GM21576 (cell line): ENCODE data around the gene MRPL2.
"Not testable (repeated sequence)": the region's sequence is repeated elsewhere in the genome, so short reads cannot be mapped to it uniquely, and the experiment has no call there.

Experiments used
- ATAC-seq: cut with Tn5 transposase; IDR thresholded peaks from one replicate; pipeline ENCODE4 v1.9.1; 2021; ENCODE audit warnings: mild to moderate bottlenecking, moderate library complexity; ENCODE audit not compliant: unreplicated experiment

The MRPL2 gene

DNA sequence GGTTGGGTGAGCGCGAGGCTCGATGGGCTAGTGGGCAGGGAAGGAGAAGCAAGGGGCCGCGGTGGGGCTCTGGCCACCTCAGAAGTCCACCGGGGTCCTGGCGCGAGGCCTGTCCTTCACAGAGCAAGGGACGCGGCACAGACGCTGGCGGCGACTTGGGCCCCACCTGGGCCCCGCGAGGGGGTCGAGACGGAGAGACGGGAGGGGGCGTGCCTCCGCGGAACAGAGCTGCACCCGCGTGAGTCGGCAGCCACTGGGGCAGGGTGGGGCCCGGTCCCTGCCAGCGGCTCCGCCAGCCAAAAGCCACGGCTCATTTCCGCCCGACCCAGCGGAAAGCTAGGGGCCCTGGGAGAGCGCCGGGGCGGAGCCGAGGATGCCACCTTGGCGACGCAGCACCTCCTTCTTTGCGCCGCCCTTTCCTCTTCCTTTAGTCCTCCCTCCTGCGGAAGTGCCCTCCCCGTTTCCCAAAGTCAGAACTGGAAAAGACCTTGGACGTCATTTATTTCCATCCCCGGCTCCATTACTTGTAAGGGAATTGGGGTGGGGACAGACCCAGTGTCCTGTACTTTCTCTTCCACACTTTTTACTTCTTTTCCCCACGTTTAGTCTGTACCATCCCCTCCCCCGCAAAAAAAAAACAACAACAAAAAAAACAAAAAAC is 5.6 kb downstream of the MRPL2 start, which contains the start of gene CUL7:
Gene CUL7 (minus strand): TSS at position 307 of the 661 bp plus-strand sequence. CDS start 1,063 bp downstream, outside the sequence.
- peak; percentile 83 for ATAC-seq

DNA sequence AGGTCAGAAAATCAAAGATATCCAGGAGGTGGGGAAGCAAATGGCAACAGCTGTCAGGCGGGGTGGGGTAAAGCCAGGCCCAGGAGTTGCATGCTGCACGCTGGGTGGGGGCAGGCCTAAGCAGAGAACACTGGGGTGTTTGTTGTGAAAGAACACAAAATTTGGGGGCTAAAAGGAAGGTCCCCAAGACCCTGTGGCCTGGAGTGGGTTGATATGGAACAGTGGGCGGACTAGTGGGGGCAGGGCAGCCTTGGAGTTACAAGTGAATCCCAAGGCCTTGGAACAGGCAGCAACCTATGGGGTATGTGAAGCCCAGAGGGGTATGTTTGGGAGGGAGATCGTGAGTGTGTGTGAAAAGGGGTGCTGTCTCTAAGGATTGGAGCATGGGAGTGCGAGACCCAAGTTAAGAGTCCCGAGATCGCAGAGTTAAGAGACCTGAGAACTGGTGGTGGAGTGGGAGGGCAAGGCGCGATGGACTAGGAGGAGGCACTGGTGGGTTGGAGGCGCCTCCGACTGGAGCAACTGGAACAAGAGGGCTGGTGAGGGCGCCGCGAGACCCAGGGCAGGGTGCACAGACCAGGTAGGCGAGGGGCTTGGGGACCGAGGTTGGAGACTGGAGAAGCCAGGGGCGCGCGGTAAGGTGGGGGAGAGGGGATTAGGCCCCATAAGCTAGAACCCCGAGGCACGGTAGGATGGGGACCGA is 6.2 kb downstream of the MRPL2 start:
- peak; percentile 10 for ATAC-seq

DNA sequence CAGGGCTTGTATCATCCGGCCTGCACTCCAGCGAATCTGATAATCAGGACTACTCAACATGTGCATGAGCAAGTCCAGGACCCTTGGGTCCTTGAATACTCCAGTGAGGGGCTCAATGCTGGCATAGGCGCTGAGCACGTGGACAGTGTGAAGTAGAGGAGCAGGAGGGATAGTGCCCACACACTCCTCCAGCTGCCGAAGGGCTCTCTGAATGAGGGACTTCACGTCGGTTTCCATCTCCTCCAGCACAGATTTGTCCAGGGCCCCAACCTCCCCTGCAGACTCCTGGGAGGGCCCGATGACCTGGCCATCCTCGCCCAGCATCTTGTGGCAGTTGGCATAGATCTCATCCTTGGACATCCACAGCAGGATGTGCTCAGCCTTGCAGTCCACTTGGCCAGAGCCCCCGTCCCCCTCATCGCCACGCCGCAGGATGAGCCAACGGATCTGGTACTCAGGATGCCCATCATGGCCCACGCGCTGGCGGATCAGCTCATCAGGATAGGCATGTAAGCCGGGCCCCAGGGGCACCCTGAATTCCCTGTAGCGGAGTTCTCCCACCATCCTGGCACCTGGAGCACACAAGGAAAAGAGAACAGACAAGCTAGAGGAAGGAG is 6.9 kb downstream of the MRPL2 start:
- ATAC-seq: no peak

DNA sequence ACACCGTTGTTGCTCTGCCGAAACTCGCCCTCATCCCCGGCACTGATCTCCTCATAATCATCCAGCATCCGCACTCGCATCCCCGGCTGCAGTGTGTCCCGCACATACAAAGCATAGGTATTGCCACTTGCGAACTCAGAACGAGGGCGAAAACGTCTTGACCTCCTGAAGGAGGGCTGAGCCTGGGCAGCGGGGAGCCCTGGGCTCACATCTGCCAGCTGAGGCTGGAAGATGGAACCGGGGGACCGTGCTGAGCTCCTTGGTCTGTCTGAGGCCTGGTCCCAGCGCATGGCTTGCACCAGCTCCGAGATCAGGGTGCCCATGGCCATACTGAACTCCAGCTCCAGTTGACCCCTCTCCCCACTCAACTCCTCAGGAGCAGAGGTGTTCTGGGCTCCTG is 8.3 kb downstream of the MRPL2 start:
- no peak for ATAC-seq

DNA sequence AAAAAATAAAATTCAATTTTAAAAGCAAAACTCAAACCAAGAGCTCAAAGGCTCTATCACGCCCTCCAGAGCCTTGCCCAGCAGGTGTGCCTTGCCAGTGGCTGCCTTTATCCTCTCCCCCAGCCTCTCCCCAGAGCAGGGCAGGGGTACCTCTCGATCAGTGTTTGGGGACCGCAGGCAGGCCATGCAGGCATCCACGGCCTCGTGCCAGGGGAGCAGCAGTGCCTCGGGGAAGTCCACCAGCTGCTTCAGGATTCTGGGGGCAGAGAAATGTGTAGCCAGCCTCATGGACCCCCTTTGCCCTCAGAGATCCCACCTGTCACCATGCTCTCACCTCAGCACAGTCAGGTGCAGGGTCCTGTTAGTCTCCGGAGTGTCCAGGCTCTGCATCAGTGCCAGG is 11.2 kb downstream of the MRPL2 start:
- ATAC-seq: no peak

DNA sequence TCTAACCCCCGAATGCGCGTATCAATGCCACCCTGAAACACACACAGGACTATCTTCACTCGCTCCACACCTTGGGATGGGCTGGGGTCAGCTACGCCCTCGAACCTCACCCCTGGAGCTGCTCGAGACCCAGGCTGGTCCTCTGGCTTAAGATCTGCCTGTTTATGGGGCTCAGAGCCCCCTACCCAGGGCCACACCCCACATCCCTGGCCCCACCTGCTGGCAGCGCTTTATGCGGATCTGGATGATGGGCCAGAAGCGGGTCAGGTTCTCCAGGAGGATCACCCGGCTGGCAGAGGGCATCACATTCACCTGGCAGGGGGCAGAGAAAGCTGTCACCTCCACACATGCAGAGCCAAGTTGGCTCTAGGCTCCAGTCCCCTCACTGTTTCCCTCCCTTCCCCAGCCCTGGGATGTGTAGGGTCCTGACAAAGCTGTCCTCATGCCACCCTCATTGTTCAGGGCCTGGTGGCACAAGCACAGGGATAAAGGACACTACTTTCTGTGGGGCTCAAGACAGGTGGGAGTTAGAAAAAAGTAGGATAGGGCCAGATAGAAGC is 13.8 kb downstream of the MRPL2 start:
- no peak for ATAC-seq

DNA sequence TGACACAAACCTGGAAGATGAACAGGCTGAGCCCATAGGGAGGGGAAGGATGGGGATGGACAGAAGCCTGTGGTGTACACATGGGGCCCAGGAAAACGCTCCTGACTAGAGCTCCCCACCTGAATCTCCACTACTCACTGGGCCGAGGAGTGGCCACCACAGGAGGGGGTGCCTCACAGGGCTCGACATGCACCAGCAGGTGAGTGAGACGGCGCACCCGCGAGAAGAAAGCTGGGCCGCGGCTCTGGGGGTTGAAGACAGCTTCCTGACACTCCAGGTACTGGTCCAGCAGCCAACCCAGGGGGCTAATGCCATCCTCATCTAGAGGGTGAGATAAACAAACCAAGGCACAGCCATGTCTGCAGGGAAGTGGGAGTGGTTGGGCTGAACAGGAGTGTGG is 15.9 kb downstream of the MRPL2 start:
- no peak for ATAC-seq

DNA sequence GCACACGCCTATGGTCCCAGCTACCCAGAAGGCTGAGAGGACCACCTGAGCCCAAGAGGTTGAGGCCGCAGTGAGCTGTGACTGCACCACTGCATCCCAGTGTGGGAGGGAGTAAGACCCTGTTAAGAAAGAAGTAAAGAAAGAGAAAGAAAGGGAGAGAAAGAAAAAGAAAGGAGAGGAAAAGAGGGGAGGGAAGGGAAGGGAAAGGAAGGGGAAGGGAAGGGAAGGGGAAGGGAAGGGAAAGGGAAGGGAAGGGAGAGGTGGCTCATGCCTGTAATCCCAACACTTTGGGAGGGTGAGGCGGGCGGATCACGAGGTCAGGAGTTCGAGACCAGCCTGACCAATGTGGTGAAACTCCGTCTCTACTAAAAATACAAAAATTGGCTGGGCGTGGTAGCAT is 17.8 kb downstream of the MRPL2 start:
- not testable (repeated sequence) for ATAC-seq

DNA sequence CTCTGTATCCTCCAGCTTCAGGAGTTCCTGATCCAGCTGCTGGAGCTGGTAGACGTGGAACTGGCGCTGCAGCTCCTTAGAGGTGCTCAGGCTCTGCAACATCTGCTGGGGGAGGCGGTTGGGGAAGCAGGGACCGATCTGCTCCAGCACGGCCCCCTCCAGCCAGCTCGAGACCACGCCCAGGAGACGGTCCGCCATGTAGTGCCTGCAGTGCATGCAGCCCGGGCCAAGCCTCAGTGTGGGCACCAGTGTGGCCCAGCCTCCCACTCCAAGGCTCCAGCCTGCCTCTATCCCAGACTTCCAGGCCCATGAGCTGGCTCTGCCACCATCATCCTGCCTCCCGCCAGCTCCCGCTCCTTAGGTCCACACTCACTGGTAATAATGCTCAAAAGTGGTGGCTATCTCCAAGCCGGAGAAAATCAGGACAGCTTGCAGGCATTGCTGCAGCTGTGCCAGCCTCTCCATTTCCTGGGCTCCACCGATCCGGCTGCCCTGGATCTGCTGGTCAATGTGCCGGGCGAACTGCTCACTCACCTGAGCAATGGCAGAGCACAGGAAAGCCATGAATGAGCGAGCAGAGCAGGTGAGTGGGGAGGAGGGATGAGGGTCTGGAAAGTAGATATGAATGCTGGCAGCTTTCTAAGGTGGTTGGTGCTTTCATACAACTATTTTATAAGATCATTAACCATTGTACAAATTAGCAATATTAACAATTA is 18.5 kb downstream of the MRPL2 start:
- no peak for ATAC-seq

DNA sequence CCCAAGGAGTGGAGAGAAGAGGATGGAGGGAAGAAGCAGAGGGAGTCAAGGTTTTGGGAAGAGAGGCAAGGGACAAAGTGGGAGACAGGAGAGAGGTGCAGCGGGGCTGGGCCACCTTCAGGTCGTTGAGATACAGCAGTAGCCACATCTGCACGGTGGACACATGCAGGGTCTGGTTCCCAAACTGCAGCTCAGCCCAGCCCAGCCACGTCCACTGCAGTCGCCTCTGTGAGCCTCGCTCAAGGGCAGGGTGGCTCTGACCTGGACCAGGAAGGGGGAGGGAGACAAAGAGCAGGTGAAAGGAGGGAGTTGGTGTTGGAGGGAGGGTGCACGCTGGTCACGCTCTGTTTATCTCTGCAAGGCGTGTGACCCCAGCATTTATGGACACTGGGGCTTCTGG is 20.5 kb downstream of the MRPL2 start:
- ATAC-seq: no peak

DNA sequence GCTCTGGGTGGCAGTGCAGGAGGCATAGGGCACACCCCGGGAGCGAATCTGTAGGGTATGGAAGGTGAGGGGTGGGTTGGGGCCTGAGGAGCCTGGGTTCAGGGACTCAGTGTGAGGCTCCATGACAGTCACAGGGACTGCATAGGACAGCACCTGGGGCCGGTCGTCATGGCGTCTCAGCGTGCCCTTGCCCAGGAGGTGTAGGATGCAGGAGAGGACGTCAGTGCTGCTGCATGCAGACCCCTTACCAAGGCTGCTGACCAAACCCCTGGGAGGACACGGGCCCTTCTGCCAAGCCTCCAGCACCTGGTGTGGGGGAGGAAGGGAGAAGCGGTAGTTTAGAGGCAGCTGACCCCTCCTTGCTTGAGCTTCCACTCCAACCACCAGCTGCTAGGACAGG is 21.5 kb downstream of the MRPL2 start:
- no peak for ATAC-seq

DNA sequence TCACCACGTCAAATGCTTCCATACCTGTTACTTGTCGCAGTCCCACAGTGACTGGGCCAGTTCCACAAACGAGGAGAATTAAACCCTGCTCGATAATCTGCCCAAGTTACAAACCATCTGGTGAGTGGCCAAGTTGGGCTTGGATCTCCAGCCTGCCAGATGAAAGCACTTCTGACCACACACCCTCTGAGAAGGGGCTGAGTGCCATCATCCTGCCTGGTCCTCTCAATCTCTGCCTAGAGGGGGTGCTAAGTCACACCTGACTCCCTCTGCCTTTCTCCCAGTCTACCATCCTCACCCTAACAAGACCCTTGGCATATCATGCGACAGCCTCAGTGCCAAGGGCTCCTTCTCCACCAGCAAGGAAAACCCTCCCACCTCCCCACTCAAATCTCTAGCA is 22.0 kb downstream of the MRPL2 start:
- ATAC-seq: no peak

DNA sequence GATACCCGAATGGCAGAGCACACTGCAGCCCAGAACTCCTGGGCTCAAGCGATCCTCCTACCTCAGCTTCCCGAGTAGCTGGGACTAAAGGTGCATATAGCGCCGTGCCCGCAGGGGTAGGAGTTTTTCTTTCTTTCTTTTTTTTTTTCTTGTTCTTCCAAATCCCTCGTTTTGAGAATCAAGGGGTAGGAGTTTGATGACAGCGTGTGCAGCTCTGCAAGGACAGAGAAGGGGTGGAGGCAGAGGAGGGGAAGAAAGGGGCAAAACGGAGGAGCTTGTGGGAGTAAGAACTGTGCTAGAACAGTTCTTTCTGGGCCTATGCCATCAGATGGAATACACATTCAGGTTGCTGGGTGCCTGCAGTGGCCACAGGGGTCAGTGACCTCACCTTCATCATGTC is 22.5 kb downstream of the MRPL2 start:
- no peak for ATAC-seq

DNA sequence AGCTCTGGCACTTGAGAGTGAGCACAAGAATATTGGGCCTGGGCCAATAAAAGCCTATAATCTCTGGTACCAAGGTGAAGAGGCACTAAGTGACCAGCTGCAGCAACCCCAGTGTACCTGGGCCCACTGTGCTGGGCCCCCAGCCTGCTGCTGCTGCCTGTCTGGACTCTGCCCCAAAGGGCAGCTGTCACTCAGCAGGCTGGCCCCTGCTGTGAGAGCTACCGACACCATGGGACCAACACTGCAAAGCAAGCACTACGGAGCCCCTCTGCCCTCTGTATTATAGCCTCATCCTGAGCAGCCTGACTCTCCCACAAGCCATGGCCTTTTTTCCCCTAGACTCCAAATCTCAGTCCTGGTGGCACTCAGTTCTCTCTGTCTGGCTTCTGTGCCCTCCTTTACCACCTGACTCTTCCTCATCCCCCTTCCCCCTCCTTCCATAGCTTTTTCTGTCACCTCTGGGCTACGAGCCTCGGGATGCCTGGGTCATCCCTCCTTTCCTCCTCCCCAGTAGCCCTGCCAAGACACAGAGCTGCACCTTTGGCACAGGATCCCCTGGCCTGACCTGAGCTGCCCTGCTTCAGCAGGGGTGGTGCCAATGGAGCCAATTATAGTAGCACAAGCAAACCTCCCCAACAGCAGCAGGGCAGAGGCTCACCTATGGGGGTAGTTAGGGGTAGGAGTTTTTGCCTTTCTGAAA is 23.6 kb downstream of the MRPL2 start:
- ATAC-seq: no peak

DNA sequence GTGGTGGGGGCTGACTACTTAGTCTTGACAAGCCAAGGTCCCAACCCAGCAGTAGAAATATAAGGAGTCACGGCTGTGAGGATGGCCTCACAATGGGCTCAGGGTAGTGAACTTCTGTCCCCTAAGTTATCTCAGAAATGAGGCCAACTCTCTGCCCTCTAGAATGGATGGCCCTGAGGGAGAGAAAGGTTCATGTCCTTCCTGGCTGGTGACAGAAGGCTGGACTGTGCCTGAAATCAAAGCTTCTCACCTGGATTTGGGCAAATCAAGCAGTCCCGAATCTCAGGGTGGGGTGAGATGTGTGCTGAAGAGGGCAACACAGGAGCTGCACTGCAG is 25.1 kb downstream of the MRPL2 start:
- ATAC-seq: no peak

DNA sequence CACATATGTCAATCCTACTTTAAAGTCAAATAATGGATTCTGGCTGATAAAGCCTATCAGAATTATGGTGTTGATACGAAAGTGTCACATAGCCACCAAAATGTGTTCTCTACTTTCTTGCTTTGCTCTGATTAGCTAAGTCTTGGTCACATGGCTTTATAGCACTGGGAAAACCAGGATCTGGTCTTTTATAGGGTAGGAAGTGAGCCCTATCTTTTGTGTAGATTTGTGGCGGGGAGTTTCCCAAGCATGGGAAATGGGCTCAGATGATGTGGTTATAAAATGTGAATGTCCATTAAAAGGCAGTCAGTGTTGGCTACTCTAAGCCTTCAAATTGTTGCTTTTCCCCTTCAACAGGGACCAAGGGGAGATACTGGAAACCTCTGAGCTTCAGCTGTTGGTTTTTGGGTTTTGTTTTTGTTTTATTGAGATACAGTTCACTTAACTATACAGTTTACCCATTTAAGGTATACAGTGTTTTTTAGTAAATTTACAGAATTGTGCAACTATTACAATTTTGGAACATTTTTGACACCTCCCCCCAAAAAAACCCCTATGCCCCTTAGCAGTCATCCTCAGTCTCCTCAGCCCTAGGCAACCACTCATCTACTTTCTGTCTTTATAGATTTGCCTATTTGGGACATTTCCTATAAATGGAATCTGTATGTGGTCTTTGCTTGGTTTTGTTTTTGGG is 25.6 kb downstream of the MRPL2 start:
- ATAC-seq: no peak

DNA sequence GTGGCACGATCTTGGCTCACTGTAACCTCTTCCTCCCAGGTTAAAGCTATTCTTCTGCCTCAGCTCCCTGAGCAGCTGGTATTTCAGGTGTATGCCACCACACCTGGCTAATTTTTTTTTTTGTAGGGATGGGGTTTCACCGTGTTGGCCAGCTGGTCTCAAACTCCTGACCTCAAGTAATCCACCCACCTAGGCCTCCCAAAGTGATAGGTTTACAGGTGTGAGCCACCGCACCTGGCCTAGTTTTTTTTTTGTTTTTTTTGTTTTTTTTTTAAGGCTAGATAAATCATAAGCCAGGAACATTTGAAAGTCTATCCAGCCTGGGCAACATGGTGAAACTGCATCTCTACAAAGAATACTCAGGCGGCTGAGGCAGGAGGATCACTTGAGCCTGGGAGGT is 26.9 kb downstream of the MRPL2 start:
- no peak for ATAC-seq

DNA sequence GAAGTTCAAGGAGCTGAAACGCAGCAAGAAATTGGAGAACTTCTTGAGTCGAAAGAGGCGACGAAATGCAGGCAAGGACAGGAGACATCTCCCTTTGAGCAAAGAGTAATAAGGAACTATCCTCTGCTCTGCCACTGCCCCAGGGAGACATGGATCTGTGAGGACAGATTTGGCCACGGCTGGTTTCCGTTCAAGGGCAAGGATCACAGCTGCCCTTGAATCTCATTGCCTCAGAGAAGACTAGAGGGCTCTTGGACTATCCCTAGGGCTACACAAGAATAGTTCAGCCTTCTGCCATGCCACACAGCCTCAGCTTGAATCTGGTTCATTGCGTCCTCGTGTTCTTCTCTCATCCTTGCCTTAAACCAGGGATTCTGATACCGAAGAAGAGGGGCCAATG is 30.1 kb downstream of the MRPL2 start:
- no peak for ATAC-seq

DNA sequence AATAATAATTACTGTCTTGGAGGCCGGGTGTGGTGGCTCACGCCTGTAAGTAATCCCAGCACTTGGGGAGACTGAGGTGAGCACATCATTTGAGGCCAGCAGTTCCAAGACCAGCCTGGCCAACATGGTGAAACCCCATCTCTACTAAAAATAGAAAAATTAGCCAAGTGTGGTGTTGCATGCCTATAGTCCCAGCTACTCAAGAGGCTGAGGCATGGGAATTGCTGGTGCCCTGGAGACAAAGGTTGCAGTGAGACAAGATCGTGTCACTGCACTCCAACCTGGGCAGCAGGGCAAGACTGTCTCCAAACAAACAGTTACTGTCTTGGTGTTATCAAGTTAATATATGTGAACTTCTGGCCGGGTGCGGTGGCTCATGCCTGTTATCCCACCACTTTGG is 32.9 kb downstream of the MRPL2 start:
- no peak for ATAC-seq

DNA sequence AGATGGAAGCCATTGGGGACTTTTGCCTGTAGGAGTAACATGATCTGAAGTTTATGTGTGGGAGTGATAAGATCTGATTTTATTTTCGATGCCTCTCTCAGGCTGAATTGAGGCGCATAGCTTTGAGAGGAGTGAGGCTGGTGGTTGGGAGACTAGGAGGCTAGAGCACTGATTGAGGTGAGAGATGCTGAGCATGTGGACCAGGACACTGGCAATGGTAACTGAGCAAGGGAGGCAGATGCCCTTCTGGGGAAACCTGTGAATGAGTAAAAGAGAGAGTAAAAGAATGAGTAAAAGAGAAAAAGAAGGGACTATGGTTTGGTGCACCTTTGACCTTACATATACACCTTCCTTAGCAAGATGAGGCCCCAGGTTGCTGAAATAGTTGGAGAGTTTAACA is 34.8 kb downstream of the MRPL2 start:
- ATAC-seq: no peak
